Activated CD8-positive, alpha-beta memory T cell treated with anti-CD3 and anti-CD28 coated beads, Interleukin-2, amount 50 U/mL, for 24 hours (primary cell): ENCODE data around the gene MYO1F.
"Not testable (repeated sequence)": the region's sequence is repeated elsewhere in the genome, so short reads cannot be mapped to it uniquely, and the experiment has no call there.

Source experiments
- DNase-seq: peaks from one replicate; pipeline ENCODE4 v3.0.0-alpha.2; 2020; ENCODE audit errors: extremely low read depth

The MYO1F gene

DNA sequence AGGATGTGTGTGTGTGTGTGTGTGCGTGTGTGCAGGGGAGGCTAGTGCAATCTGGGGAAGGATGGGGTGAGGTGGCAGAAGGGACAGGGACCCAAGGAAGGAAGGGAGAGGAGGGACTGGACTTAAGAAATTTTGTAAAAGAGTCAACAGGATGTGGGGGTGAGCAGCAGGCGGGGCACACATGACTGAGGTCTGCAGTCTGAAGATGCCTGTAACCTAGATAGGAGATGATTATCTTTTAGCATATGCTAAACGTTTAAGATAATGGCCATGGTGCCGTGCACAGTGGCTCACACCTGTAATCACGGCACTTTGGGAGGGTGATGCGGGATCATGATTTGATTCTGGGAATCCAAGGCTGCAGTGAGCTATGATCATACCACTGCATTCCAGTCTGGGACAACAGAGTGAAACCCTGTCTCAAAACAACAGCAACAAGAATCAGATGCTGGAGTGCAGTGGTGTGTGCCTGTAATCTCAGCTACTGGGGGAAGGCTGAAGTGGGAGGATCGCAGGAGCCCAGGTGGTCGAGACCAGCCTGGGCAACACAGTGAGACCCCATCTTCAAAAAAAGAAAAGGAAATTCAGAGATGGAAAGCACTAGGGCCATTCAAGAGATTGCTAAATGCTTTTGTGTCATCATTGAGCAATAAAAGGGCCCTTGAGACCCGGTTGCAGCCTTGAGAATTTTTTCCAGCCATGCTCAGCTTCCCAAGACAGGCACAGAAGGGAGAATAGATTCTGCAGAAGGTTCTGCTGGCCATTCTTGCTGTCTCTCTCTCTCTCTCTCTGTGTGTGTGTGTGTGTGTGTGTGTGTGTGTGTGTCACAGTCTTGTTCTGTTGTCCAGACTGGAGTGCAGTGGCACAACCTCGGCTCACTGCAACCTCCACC lies 59.4 kb downstream of the MYO1F start:
- peak; percentile 13 for DNase-seq

- DNase-seq = peak; percentile 39
Observed at GRCh38 chr19:8515317-8515716, 61.9 kb downstream of the MYO1F start.

DNA sequence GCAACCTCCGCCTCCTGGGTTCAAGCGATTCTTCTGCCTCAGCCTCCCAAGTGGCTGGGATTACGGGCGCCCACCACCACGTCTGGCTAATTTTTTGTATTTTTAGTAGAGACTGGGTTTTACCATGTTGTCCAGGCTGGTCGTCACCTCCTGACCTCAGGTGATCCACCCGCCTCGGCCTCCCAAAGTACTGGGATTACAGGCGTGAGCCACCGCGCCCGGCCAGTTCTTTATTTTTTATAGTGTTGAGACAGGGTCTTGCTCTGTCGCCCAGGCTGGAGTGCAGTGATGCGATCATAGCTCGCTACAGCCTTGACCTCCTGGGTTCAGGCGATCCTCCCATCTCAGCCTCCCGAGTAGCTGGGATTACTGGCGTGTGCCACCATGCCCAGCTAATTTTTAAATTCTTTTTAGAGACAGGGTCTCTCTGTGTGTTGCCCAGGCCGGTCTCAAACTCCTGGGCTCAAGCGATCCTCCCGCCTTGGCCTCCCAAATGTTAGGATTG lies 62.7 kb downstream of the MYO1F start:
- DNase-seq = not testable (repeated sequence)

- DNase-seq = peak; percentile 90
Observed at GRCh38 chr19:8513687-8514504, 63.3 kb downstream of the MYO1F start, which contains the start of gene ZNF414. TSS of gene ZNF414 (minus strand) at chr19:8514167. CDS start at chr19:8514046, 121 bp downstream.

DNA sequence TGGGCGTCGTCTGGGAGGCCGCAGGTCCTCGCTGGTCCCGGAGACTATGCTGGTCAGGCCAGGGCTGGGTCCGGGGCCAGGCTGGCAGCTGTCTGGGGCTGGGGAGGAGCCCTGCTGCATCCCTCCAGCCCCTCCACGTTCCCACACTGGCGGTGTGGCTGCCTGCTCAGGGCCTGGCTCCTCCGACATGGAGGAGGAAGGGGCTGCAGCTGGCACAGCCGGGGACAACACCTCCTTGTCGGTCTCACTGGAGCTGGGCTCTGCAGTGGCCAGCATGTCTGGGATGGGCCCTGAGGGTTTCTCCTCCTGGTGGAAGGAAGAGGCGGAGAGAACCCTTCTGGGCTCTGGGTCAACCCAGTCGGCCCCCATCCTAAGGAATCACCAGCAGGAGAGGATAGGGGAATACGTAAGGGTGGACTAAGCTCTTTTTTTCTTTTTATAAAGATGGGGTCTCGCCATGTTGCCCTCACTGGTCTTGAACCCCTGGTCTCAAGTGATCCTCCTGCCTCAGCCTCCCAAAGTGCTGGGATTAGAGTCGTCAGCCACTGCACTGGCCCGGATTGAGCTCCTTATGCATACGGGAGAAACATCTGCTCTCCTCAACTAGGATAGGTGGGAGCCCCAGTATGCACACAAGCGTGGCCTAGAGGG lies 64.1 kb downstream of the MYO1F start:
- no peak for DNase-seq

DNA sequence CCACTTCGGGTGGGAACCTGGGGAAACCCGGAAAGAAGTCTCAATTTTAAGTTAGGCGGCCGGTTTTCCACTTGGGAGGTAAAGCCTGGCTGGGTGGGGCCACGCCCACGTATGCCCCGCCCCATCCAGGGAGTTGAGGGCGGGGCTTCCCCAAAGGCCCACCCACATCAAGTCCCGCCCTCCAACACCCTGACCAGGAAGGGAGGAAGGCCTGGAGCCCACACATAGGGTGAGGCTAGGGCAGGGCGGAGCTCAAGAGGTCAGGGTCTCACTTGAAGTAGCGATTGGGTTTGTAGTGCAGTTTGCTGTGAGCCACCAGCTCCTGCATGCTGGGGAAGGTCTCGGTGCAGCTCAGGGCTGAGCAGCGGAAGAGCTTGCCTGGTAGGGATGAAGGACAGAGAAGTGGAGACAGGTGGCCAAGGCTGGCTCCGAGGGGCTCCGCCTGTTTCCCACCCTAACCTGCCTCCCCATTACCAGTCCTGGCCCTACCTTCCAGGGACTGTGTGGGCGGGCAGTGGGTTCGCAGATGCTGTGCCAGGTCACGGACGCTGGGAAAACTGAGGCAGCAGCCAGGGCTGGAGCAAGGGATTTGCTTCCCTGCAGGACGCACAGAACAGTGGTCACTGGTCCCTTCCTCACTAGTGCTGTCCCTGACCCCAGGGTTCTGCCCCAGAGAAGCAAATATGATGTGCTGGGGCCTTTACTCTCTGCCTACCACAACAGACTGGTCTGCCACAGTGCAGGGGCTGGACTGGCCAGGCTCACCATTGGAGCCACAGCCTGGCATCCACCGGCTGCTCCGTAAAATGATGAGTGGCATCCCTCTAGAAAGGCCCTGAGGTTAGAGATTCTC lies 64.9 kb downstream of the MYO1F start:
- DNase-seq = no peak

GRCh38 chr19:8511573-8512101 lies 65.6 kb downstream of the MYO1F start:
- no peak for DNase-seq

DNA sequence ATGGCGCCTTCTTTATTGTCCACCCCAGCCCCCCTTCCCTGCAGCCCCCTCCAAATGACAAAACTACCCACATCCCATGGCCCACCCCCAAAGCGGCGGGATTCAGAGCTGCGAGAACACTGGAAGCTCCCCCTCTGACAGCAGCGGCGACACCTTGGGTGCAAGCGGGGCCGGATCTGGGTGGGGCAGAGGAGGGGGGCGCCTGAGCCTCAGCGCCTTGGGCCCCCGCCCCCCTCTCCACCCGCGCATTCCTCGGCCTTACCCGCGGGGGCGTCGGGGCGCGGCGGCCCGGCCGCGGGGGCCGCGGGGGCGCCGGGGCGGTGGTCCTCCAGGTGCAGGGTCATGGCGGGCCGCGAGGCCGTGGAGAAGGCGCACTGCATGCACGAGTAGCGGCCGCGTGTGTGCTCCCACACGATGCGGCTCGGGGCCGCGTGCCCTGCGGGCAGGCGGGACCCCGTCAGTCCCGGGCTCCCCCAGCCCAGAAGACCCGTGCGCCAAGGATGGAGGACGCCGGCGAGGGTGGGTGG lies 66.6 kb downstream of the MYO1F start:
- no peak for DNase-seq

DNA sequence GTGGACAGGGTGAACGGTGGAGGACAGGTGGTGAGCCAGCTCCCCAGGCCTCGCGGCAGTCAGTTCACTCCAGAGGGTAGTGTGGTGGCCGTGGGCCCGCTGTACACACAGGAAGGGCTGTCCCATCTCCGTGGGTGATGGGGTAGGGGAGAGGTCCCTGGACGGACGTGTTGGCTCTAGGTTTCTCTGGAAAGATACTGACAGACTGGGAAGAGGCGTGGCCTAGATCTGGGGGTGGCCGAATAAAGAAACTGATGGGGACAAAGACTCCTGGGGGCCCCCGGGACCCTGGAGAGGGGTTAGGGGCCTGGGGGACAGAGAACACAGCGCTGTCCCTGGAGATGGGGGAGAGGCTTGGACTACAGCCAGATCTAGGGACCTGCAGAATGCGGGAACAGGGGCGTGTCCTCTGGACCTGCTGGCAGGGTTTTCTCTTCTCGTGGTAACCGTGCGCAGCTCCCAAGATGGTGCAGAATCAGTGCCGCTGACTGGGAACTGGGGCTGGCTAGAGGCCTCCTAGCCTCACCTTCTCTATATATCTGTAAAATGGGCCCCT lies 70.8 kb downstream of the MYO1F start:
- DNase-seq = no peak

DNA sequence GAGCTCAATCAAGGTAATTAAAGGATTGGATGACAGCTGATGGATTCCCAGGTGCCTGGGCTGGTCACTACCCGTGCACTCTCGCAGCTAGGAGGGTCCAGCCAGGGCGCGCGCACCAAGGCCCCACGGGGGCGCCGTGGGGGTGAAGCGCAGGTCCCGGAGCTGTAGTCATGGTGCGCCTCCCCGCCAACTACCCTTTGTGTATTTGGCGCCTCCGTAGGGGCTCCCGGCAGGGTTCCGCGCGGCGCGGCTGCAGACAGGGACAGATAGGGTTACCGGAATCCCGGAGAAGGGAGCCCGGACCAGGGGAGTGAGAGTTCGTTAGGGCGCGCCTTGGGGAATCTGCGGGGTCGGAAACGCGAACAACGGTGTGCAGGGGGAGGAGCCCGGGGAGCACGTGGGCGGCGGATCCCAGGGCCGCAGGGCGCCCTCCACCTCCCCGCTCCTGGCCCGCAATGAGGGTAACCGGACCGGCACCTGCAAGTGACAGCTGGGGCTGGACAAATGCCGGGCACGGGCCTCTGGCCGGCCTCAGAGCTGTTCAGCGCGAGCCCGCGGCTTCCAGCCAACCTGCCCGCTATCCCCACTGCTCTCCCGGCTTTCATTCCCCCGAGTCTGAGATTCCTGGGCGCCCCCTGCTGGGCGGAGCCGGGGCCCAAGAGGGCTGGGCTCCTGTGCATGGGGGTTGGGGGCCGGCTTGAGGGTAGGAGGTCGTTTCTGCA lies 71.4 kb downstream of the MYO1F start:
- DNase-seq = no peak

GRCh38 chr19:8504919-8505318 lies 72.3 kb downstream of the MYO1F start:
- no peak for DNase-seq

DNA sequence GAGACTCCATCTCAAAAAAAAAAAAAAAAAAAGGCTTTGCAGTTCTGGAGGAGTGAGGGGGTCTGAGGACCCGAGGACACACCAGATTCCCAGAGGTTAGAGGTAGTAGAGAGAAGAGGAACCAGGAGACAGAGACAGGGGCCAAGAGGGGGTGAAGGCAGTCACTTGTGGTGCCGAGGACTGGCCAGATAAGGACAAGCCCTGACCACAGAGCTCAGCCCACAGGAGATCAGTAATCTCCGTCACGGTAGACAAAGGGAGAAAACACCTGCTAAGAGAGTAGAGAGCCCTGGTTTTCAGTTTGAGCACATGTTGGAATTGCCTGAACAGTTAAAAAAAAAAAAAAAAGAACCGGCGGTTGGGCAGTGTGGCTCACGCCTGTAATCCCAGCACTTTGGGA lies 73.1 kb downstream of the MYO1F start:
- DNase-seq = no peak

DNA sequence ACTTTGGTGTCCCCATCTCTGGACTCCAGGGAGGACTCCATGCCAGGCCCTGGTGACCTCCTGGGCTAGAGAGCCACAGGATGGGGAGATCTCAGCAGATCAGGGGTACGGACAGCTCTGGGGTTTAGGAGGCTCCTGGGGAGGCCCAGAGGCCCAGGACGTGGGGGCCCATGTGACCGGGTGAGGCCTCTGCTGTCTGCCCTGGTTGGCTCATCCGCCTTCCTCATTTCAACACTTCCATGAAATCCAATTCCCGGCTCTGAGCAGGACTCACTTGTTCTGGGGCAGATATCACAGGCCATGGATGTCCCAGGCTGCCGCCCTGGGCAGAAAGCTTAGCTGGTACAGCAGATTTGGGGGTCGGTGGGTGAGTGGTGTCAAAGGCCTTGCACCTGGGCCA lies 73.7 kb downstream of the MYO1F start:
- DNase-seq = no peak

DNA sequence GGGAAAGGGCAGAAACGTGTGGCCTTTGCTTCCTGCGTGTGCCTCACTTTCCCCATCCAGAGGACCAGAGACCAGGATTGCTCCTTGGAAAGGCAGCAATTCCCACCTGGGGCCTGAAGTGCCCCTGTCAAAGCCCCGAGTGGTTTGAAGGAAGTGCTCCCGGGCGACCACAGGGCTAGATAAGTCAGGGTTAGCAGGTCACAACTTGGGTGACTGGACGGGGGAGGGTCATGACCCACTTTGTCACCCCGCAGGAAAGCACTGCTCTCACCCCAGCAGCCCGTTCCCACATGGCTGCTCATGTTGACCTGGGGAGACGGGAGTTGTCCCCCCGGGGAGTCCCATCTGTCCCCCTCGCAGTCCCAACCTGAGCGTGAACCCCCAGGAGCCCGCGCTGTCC lies 75.3 kb downstream of the MYO1F start:
- DNase-seq = no peak

DNA sequence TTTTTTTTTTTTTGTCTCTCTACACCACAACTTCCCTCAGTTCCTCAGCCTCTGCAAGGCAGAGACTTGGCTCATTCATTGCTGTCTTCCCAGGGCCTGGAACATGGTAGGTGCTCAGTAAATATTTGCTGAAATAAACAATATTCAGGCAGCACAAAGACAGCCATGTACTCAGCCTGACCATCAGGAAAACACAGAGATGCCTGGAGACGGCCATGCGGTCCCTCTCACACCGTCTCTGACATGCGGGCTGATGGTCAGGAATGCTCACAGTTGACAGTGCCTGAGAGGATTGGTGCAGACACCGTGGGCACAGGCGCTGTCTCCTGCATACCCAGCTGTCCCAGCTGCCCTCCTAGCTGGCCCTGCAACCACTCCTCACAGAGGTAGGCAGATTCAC lies 75.7 kb downstream of the MYO1F start:
- no peak for DNase-seq

GRCh38 chr19:8500158-8500557 lies 77.1 kb downstream of the MYO1F start:
- DNase-seq = no peak

- no peak for DNase-seq
Observed at GRCh38 chr19:8499048-8499833, 78.0 kb downstream of the MYO1F start.

DNA sequence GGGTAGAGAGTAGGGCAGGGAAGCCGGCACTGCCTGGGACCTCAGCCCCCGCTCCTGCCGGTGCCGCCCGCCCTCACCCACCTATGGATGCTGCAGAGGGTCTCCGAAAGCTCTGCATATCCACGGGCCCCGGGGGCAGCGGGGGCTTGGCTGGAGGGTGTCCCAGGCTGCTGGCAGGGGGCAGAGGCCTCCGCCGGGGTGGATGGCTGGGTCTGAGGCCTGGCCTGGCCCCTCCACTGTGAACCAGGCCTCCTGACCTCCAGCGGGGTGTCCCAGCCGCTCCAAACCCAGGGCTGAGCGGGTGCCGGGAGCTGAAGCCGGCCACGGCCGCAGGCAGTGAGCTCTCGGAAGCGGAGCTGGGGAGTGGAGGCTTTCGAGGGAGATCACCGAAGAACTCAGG lies 78.9 kb downstream of the MYO1F start:
- DNase-seq = no peak

DNA sequence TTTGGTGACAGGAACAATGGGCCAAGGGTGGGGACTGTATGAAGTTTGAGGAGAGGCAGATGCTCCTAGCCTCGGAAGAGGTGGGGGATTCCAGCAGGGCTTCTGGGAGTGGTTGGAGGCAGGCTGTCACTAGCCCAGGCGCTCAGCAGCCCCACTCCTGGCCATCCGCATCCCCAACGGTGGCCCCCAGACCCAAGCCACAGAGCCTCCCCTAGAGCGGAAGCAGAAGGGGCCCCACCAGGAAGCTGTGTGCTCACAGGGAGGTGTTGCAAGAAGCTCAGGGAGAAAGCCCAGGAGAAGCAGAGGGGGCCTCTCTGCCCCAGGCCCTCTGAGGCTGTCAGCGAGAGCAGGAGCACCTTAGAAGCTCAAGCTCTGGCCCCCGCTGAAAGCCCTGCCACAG lies 83.1 kb downstream of the MYO1F start:
- DNase-seq = no peak
